ENCODE measurements around the gene CDH4.

CDH4 gene

DNA sequence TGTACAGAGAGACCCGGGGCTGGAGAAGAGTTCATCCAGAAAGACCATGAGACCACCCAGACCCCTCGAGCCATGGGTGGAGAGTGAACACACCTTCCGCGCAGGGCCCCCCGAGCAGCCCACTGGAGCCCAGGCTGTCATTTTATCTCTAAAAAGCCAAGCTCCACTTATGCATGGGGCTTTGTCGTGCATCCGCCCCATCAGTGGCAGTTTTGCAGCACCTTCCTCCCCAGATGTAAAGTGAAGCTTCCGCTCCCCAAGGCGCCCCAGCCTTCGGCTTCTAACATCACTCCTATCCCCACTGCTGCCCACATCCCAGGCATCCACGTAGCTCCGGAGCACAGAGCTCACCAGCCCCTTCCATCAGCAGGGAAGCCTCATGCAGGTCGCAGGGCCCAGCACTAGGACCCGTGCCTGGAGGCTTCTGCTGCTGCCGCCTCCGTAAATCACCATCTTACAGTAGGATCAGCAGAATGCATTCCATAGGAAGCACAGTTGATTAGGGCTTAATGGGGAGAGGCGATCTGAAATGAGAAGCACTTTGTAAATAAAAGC lies 512.5 kb downstream of the CDH4 start:
- no peak for TF ChIP-seq CREB1 (IDR thresholded peaks at IDR 0.05; ENCODE audit: low read depth)
- no peak for TF ChIP-seq EP300 (IDR thresholded peaks at IDR 0.05; ENCODE audit: borderline replicate concordance)
- TF ChIP-seq RAD21 (IDR thresholded peaks at IDR 0.05; ENCODE audit: low read depth), result no peak
- no peak for TF ChIP-seq TEAD4 (IDR thresholded peaks at IDR 0.05)
- TF ChIP-seq, protein P1, sequence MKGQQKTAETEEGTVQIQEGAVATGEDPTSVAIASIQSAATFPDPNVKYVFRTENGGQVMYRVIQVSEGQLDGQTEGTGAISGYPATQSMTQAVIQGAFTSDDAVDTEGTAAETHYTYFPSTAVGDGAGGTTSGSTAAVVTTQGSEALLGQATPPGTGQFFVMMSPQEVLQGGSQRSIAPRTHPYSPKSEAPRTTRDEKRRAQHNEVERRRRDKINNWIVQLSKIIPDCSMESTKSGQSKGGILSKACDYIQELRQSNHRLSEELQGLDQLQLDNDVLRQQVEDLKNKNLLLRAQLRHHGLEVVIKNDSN (IDR thresholded peaks at IDR 0.05), result no peak
- TF ChIP-seq EGR1 (IDR thresholded peaks at IDR 0.05), result no peak
- TF ChIP-seq, protein P2, sequence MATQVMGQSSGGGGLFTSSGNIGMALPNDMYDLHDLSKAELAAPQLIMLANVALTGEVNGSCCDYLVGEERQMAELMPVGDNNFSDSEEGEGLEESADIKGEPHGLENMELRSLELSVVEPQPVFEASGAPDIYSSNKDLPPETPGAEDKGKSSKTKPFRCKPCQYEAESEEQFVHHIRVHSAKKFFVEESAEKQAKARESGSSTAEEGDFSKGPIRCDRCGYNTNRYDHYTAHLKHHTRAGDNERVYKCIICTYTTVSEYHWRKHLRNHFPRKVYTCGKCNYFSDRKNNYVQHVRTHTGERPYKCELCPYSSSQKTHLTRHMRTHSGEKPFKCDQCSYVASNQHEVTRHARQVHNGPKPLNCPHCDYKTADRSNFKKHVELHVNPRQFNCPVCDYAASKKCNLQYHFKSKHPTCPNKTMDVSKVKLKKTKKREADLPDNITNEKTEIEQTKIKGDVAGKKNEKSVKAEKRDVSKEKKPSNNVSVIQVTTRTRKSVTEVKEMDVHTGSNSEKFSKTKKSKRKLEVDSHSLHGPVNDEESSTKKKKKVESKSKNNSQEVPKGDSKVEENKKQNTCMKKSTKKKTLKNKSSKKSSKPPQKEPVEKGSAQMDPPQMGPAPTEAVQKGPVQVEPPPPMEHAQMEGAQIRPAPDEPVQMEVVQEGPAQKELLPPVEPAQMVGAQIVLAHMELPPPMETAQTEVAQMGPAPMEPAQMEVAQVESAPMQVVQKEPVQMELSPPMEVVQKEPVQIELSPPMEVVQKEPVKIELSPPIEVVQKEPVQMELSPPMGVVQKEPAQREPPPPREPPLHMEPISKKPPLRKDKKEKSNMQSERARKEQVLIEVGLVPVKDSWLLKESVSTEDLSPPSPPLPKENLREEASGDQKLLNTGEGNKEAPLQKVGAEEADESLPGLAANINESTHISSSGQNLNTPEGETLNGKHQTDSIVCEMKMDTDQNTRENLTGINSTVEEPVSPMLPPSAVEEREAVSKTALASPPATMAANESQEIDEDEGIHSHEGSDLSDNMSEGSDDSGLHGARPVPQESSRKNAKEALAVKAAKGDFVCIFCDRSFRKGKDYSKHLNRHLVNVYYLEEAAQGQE (IDR thresholded peaks at IDR 0.05; ENCODE audit: low read depth), result no peak
- TF ChIP-seq ZBTB7A (IDR thresholded peaks at IDR 0.05; ENCODE audit: low read depth), result no peak
- TF ChIP-seq TCF12 (IDR thresholded peaks at IDR 0.05; ENCODE audit: low read depth), result no peak
- no peak for TF ChIP-seq TAF1 (IDR thresholded peaks at IDR 0.05; ENCODE audit: low read depth)
- TF ChIP-seq, protein P3, sequence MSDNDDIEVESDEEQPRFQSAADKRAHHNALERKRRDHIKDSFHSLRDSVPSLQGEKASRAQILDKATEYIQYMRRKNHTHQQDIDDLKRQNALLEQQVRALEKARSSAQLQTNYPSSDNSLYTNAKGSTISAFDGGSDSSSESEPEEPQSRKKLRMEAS (IDR thresholded peaks at IDR 0.05), result no peak
- no peak for TF ChIP-seq YY1 (IDR thresholded peaks at IDR 0.05; ENCODE audit: low read depth)
- no peak for TF ChIP-seq NFIC (IDR thresholded peaks at IDR 0.05)
- no peak for TF ChIP-seq FOXM1 (IDR thresholded peaks at IDR 0.05; ENCODE audit: borderline replicate concordance, low read depth)
- TF ChIP-seq CEBPB (IDR thresholded peaks at IDR 0.05), result no peak

DNA sequence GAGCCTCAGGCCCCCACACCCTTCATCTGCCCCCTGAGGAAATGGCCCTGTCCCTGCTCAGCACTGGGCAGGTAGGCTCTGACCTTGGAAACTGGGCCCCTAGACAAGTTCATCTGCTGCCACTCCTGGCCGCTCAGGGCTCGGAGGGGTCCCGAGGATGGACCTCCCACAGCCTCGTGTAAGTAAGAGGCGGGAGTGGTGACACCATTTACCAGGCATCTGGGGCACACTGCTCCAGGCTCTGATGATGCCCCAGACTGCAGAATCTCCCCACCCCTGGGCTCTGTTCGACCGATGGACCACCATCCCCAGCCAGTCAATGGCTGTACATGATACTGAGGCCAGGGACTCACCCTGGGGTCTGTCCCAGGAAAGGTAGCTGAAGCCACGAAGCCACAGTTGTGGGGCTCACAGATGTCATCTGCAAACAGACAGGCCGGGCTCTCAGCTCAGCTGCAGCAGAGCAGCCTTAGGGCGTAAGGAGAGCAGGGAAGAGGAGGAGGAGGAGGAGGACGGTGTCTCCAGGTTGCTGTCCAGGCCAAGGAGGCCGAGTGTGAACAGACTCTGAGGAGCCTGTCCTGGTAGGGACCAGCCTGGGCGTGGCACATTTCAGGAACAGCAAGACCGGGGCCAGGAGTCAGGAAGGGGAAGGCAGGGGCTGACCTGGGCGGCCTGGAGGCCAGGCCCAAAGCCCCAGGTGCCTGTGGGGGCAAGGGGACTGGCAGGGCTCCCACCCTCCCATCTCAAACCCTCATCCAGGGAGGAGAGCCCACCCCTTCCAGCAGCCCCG lies 513.2 kb downstream of the CDH4 start:
- no peak for TF ChIP-seq CREB1 (IDR thresholded peaks at IDR 0.05; ENCODE audit: low read depth)
- no peak for TF ChIP-seq ZBTB7A (IDR thresholded peaks at IDR 0.05; ENCODE audit: low read depth)
- TF ChIP-seq, protein P3 (IDR thresholded peaks at IDR 0.05), result no peak
- no peak for TF ChIP-seq FOXM1 (IDR thresholded peaks at IDR 0.05; ENCODE audit: borderline replicate concordance, low read depth)
- TF ChIP-seq TEAD4 (IDR thresholded peaks at IDR 0.05), result no peak
- TF ChIP-seq CEBPB (IDR thresholded peaks at IDR 0.05), result no peak
- no peak for TF ChIP-seq NFIC (IDR thresholded peaks at IDR 0.05)
- no peak for TF ChIP-seq EGR1 (IDR thresholded peaks at IDR 0.05)
- no peak for TF ChIP-seq TAF1 (IDR thresholded peaks at IDR 0.05; ENCODE audit: low read depth)
- no peak for TF ChIP-seq YY1 (IDR thresholded peaks at IDR 0.05; ENCODE audit: low read depth)
- TF ChIP-seq RAD21 (IDR thresholded peaks at IDR 0.05; ENCODE audit: low read depth), result no peak
- TF ChIP-seq, protein P2 (IDR thresholded peaks at IDR 0.05; ENCODE audit: low read depth), result no peak
- no peak for TF ChIP-seq TCF12 (IDR thresholded peaks at IDR 0.05; ENCODE audit: low read depth)
- TF ChIP-seq EP300 (IDR thresholded peaks at IDR 0.05; ENCODE audit: borderline replicate concordance), result no peak
- TF ChIP-seq, protein P1 (IDR thresholded peaks at IDR 0.05), result no peak

DNA sequence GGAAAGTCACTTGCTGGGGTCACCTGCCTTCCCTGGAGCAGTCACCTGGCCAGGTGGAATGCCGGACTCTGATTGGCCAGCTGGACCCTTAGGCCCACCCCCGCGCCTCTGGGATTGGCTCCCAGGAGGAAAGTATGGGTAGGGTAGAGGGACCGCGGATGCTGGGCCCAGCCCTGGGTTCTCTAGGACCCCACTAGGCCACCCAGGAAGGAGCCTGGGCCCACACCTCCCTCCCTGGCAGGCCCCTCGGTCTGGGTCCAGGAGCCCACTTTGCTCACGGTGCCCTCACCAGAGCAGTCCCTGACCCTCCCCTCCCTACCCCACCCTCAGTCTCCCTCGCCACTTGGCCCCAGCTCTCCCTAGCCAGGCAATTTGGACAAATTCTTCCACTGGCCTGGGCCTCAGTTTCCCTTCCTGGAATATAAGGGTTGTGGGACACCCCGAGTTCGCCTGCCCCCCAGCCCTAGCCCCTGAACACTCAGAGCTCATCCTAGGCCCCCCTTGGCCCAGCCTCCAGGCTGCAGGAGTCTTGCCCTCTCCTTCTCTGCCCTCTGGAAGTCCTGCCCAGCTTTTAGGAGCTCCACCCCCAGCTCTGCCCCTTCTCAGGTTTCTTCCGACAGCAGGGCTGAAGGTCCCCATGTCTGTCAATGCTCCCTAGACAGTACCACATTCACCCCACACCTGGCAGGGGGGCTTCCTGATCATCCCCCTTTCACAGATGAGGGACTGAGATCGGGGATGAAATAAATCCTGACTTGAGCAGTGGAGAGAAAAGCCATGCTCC lies 514.0 kb downstream of the CDH4 start:
- TF ChIP-seq TEAD4 (IDR thresholded peaks at IDR 0.05) (no peak), YY1 (IDR thresholded peaks at IDR 0.05; ENCODE audit: low read depth) (no peak), EP300 (IDR thresholded peaks at IDR 0.05; ENCODE audit: borderline replicate concordance) (no peak), FOXM1 (IDR thresholded peaks at IDR 0.05; ENCODE audit: borderline replicate concordance, low read depth) (no peak), TAF1 (IDR thresholded peaks at IDR 0.05; ENCODE audit: low read depth) (no peak), RAD21 (IDR thresholded peaks at IDR 0.05; ENCODE audit: low read depth) (no peak)

DNA sequence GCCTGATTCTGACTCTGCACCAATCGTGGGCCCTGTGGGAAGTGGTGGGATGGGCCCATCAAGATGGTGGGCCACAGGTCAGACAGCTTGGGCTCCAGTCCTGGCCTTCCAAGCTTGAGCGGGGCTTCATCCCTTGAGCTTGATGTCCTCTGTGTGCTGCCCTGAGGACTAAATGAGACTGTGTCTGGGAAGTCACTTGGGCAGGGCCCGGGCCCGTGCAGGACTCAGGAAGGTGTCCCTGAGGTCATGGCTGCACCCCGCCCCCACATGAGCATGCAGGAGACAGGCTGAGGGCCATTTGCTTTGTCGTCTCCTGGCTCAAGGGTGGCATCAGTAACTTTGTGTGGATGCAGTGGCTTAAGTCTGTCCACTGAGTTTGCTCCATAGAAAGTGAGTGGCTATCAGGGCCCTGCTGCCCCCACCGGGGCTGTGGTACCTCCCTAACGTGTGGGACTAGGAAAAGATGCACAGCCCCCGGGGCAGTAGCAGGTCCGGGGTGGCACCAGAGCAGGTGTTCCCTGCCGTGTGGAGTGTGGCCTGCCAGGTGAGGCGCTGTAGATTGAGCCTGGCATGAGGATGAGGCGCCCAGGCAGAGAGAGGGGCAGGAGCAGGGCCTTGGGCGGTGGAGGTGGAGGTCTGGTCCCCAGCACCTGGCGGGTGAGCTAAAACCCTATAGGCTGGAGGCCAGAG lies 515.0 kb downstream of the CDH4 start:
- TF ChIP-seq, protein P2 (IDR thresholded peaks at IDR 0.05; ENCODE audit: low read depth), result no peak
- no peak for TF ChIP-seq FOXM1 (IDR thresholded peaks at IDR 0.05; ENCODE audit: borderline replicate concordance, low read depth)
- TF ChIP-seq, protein P3 (IDR thresholded peaks at IDR 0.05), result no peak
- TF ChIP-seq CREB1 (IDR thresholded peaks at IDR 0.05; ENCODE audit: low read depth), result no peak
- no peak for TF ChIP-seq YY1 (IDR thresholded peaks at IDR 0.05; ENCODE audit: low read depth)
- TF ChIP-seq TAF1 (IDR thresholded peaks at IDR 0.05; ENCODE audit: low read depth), result no peak
- no peak for TF ChIP-seq TCF12 (IDR thresholded peaks at IDR 0.05; ENCODE audit: low read depth)
- no peak for TF ChIP-seq NFIC (IDR thresholded peaks at IDR 0.05)
- TF ChIP-seq ZBTB7A (IDR thresholded peaks at IDR 0.05; ENCODE audit: low read depth), result no peak
- TF ChIP-seq EGR1 (IDR thresholded peaks at IDR 0.05), result no peak
- no peak for TF ChIP-seq CEBPB (IDR thresholded peaks at IDR 0.05)
- TF ChIP-seq EP300 (IDR thresholded peaks at IDR 0.05; ENCODE audit: borderline replicate concordance), result no peak
- TF ChIP-seq RAD21 (IDR thresholded peaks at IDR 0.05; ENCODE audit: low read depth), result no peak

Data from Ishikawa (cell line).